Calu3 (cell line): ENCODE measurements around the gene UACA. TPM values are rescaled to one million over a fixed set of nuclear protein-coding genes. Genes with fewer than 3 reads are reported as not detected.

ENCODE experiments used
- BruUV-seq: library from RNA; stranded (reverse); fragments of 400-500 nt; replicated peaks from 2 replicates; lab custom pipeline; 2021; lab: Mats Ljungman, UMichigan
- CTCF ChIA-PET: fragments of 300-600 bp; sonication (Branson Sonifier 250); formaldehyde crosslinking; loops from one replicate; lab custom pipeline; 2022; ENCODE audit warnings: antibody characterized with exemption; lab: Charles Lee
- DNase-seq: peaks from one replicate; pipeline ENCODE4 v3.0.0; 2022
- H3K27ac Mint-ChIP-seq: one replicate; pipeline ENCODE4 v1.8.0; 2022; ENCODE audit warnings: mixed read lengths; ENCODE audit not compliant: unreplicated experiment
- H3K27me3 Mint-ChIP-seq: one replicate; pipeline ENCODE4 v1.8.0; 2022; ENCODE audit warnings: mixed read lengths; ENCODE audit not compliant: unreplicated experiment
- H3K36me3 Mint-ChIP-seq: one replicate; pipeline ENCODE4 v1.8.0; 2022; ENCODE audit warnings: mild to moderate bottlenecking, moderate library complexity, mixed read lengths; ENCODE audit not compliant: insufficient read depth, unreplicated experiment
- H3K4me1 Mint-ChIP-seq: one replicate; pipeline ENCODE4 v1.8.0; 2022; ENCODE audit warnings: mild to moderate bottlenecking, low read depth, mixed read lengths; ENCODE audit not compliant: unreplicated experiment
- H3K4me3 Mint-ChIP-seq: one replicate; pipeline ENCODE4 v1.8.0; 2022; ENCODE audit warnings: mild to moderate bottlenecking, low read depth, moderate library complexity, mixed read lengths; ENCODE audit not compliant: unreplicated experiment
- H3K9me3 Mint-ChIP-seq: one replicate; pipeline ENCODE4 v1.8.0; 2022; ENCODE audit warnings: low read depth, mixed read lengths; ENCODE audit not compliant: unreplicated experiment
- intact Hi-C: fragments of 100-400 bp; cut with micrococcal nuclease; formaldehyde crosslinking; loops from one replicate; pipeline ENCODE4 v1.10.0; 2022; ENCODE audit not compliant: unreplicated experiment
- total RNA-seq: library from RNA; stranded (reverse); gene quantifications from 2 replicates; pipeline ENCODE4 v1.2.3, GENCODE V29; 2022
- TF ChIP-seq, protein P1 (sequence below): fragments of 200-600 bp; IDR thresholded peaks from one replicate; pipeline ENCODE4 v1.8.0; 2022; ENCODE audit warnings: antibody characterized with exemption; ENCODE audit not compliant: unreplicated experiment

The UACA gene
- total RNA-seq, 1 experiment from 2014 or later, result 35.5 TPM

DNA sequence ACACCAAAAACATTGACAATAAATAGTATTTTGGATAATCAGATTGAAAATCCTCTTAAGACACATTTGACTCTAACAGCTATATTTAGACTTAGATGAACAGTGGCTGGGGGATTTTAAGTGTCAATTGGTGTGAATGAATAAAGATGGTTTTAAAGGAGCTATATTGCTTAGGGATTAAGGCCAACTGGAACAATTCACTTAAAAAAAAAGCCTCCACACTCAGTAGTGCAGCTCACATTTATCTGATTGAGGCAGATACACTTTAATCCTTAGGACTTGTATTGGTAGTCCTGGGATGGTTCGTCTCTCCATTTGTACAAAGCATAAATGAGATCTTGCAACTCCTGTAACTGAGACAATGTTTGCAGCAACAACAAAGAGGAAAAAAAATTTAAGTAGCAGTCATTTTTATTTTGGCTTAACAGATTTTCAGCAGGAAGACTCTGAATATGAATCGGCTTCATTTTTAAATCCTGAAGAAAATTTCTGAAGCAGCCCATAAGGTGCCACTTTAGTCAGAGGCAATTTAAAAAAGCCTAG lies 112.0 kb downstream of the UACA start:
- Mint-ChIP-seq H3K27me3 (no peaks in the 10 kb centered on the region), H3K36me3 (no peaks in the 10 kb centered on the region), H3K27ac (no peak overlapping the region), H3K4me3 (no peak overlapping the region), H3K4me1 (peaks cover 25% of the 10 kb centered on the region), H3K9me3 (no peaks in the 10 kb centered on the region)
- BruUV-seq, result no TSS peak
- intact Hi-C loops, result no loop called here
- no peak for DNase-seq
- CTCF ChIA-PET, result no interaction called here
- TF ChIP-seq, protein P1, sequence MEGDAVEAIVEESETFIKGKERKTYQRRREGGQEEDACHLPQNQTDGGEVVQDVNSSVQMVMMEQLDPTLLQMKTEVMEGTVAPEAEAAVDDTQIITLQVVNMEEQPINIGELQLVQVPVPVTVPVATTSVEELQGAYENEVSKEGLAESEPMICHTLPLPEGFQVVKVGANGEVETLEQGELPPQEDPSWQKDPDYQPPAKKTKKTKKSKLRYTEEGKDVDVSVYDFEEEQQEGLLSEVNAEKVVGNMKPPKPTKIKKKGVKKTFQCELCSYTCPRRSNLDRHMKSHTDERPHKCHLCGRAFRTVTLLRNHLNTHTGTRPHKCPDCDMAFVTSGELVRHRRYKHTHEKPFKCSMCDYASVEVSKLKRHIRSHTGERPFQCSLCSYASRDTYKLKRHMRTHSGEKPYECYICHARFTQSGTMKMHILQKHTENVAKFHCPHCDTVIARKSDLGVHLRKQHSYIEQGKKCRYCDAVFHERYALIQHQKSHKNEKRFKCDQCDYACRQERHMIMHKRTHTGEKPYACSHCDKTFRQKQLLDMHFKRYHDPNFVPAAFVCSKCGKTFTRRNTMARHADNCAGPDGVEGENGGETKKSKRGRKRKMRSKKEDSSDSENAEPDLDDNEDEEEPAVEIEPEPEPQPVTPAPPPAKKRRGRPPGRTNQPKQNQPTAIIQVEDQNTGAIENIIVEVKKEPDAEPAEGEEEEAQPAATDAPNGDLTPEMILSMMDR, result no peak

DNA sequence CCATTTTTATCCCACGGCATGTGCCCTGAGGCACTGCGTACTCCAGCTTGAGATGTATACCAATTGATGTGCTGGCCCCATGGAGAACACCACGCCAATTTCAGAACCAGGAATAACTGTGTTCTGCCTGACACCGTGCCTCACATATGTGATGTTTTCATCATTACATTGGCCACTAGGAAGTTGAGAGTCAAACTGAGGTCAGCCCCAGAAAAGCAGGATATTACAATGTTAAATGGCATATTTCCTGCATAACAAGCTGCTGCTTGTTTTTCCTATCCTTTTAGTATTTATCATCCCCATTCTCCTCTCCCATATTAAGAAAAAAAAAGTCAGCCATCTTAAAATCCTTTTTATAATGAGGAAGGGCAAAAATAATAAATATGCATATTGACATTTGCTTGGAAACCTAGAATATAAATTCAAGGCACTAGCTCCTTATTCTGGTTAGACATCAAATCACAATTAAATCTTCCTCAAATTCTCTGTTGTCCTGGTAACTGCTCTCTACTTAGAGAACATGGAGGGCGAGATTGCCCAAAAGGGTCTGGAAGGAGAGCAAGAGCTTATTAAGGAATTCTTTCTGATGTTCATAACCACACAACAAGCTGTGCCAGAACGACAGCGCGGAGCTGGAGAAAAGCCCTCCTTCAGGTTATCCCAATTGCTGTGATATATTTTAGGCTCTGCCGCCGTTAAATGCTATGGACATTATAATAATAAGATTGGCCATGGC lies 112.6 kb downstream of the UACA start:
- Mint-ChIP-seq H3K9me3 (no peaks in the 10 kb centered on the region), H3K4me3 (no peak overlapping the region), H3K27ac (no peak overlapping the region), H3K27me3 (no peaks in the 10 kb centered on the region), H3K36me3 (no peaks in the 10 kb centered on the region), H3K4me1 (peaks cover 25% of the 10 kb centered on the region)
- no TSS peak for BruUV-seq
- DNase-seq, result no peak
- intact Hi-C loops, result no loop called here
- TF ChIP-seq, protein P1, result no peak
- CTCF ChIA-PET, result no interaction called here

DNA sequence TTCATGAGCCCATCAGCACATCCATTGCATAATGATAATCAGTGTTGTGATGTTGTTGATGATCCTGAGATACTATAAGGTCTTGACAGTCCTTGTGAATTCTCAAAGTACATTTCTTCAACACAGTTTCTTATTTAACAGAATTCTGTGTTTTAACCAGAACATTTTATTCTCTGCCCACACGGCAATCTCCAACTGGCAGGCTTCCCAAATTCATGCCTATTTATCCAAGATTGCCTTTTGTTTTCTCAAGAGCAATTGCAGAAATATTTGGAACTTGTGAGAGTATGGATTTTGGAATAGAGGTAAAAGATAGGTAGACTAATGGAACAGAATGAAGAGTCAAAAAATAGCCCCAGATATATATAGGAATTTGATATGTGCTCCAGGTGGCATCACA lies 116.0 kb downstream of the UACA start:
- Mint-ChIP-seq H3K27me3 (no peaks in the 10 kb centered on the region), H3K4me1 (peaks cover 28% of the 10 kb centered on the region), H3K27ac (no peak overlapping the region), H3K36me3 (no peaks in the 10 kb centered on the region), H3K9me3 (peaks cover 3% of the 10 kb centered on the region), H3K4me3 (no peak overlapping the region)
- intact Hi-C loops, result no loop called here
- TF ChIP-seq, protein P1, result no peak
- CTCF ChIA-PET, result interaction anchor here (0.6 kb wide), 2 partner anchors 75 to 1209 kb away, joined by 3 read pairs; no protein-coding TSS in a partner anchor
- no TSS peak for BruUV-seq
- no peak for DNase-seq

DNA sequence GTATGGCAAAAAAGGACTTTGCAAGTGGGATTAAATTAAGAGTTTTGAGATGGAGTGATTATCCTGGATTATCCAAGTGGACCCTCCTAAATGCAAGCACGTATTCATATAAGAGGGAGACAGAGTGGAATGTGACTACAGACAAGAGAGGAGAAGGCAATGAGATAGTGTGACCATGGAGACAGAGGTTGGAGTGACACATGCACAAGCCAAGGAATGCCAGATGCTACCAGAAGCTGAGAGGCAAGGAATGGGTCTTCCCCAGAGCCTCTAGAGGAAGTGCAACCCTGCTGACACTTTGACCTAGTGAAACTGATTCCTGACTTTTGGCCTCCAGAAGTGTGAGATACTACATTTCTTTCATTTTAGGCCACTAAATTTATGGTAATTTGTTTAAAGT lies 117.2 kb downstream of the UACA start:
- BruUV-seq, result no TSS peak
- TF ChIP-seq, protein P1, result no peak
- H3K4me3 Mint-ChIP-seq, result no peak overlapping the region
- peaks cover 19% of the 10 kb centered on the region for H3K4me1 Mint-ChIP-seq
- no peak for DNase-seq
- CTCF ChIA-PET, result no interaction called here
- H3K9me3 Mint-ChIP-seq, result peaks cover 3% of the 10 kb centered on the region
- no peak overlapping the region for H3K27ac Mint-ChIP-seq
- intact Hi-C loops, result no loop called here
- no peaks in the 10 kb centered on the region for H3K36me3 Mint-ChIP-seq
- no peaks in the 10 kb centered on the region for H3K27me3 Mint-ChIP-seq
